BLaER1 (cell line): ENCODE results near the gene DHDH.

Experiments used
- H3K27ac ChIP-seq: shearing (Covaris generic); formaldehyde crosslinking; 2 replicates; pipeline ENCODE4 v1.8.1; 2022
- H3K27me3 ChIP-seq: shearing (Covaris generic); formaldehyde crosslinking; 2 replicates; pipeline ENCODE4 v1.8.1; 2022
- H3K36me3 ChIP-seq: shearing (Covaris generic); formaldehyde crosslinking; 2 replicates; pipeline ENCODE4 v1.8.1; 2022
- H3K4me1 ChIP-seq: shearing (Covaris generic); formaldehyde crosslinking; 2 replicates; pipeline ENCODE4 v1.8.1; 2022
- H3K4me2 ChIP-seq: shearing (Covaris generic); formaldehyde crosslinking; 2 replicates; pipeline ENCODE4 v1.8.1; 2022
- H3K4me3 ChIP-seq: shearing (Covaris generic); formaldehyde crosslinking; 2 replicates; pipeline ENCODE4 v1.8.1; 2022
- H3K9ac ChIP-seq: shearing (Covaris generic); formaldehyde crosslinking; 2 replicates; pipeline ENCODE4 v1.8.1; 2022
- H3K9me3 ChIP-seq: shearing (Covaris generic); formaldehyde crosslinking; 2 replicates; pipeline ENCODE4 v1.8.1; 2022
- H4K20me1 ChIP-seq: shearing (Covaris generic); formaldehyde crosslinking; 2 replicates; pipeline ENCODE4 v1.8.1; 2022
- Cebpa-rat ChIP-seq: shearing (Covaris generic); IDR thresholded peaks from 2 replicates; pipeline ENCODE4 v1.8.1; 2022

DHDH gene

DNA sequence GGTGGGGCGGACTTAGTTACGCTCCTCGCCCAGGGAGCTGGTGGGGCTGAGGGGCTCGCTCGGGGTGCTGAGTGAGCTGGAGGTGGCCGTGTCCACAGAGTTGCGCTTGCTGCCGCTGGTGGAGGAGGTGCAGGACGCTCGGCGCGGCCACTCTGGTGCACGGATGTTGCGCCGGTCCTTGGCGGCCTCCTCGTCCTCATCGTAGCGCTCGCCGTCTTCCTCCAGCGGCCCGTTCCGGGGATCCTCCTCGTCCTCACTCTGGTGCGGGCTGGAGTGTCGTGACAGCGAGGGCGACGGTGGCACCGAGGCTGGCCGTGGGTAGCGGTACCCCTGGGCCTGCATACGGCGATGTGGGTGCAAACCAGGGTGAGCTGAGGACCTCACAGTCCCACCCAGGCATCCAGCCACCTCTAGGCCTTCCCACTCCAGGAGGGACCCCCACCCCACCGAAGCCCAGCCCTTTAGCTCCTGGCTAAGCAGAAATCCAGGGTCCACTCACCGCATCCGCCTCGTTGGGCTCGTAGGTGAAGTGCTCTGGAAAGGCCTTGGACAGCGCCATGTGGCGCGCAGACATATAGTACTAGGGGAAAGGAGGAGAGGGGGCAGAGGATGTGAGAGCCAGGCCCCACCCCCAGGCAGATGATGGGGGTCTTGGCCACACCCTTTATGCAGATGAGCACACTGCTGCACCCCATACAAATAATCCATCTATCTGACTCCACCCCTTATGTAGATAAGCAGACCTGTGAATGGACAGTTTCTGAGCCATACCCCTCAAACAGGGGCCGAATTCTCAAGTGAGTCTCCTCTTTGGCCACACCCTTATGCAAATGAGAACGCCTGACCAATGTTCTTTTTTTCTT is 36.0 kb downstream of the DHDH start:
- Histone ChIP-seq H3K9me3 (no peaks in the 10 kb centered on the region), H3K27me3 (no peaks in the 10 kb centered on the region), H3K4me2 (peak overlapping the region; percentile 49), H3K36me3 (peaks cover 78% of the 10 kb centered on the region), H3K4me3 (no peak overlapping the region), H3K9ac (no peak overlapping the region), H3K27ac (no peak overlapping the region), H3K4me1 (peaks cover 47% of the 10 kb centered on the region), H4K20me1 (peaks cover 34% of the 10 kb centered on the region)
- no peak for TF ChIP-seq Cebpa-rat

DNA sequence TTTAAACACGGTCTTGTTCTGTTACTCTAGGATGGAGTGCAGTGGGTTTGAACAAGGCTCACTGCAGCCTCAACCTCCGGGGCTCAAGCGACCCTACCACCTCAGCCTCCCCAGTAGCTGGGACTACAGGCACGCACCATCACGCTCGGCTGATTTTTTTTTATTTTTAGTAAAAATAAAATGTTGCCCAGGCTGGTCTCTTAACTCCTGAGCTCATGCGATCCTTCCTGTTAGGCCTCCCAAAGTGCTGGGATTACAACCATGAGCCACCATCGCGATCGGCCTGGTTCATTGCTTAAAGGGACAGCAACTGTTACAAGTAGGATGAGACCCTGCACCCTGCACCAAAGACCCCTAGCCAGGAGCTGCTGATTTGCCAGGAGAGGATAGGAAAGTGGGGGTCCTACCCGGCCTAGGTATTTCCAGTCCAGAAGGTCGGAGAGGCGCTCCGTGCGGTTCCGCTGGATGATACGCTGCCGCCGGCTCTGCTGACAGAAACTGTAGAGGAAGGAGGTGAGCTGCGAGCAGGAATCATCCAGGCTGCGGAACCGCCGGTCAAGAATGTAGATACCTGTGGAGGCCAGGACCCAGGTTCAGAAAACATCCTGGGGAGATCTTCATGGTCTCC is 36.8 kb downstream of the DHDH start:
- Histone ChIP-seq H3K4me2 (peak overlapping the region; percentile 49), H4K20me1 (peaks cover 34% of the 10 kb centered on the region), H3K9me3 (no peaks in the 10 kb centered on the region), H3K27me3 (no peaks in the 10 kb centered on the region), H3K4me1 (peaks cover 44% of the 10 kb centered on the region), H3K27ac (no peak overlapping the region), H3K9ac (no peak overlapping the region), H3K4me3 (no peak overlapping the region), H3K36me3 (peaks cover 86% of the 10 kb centered on the region)
- TF ChIP-seq Cebpa-rat, result no peak

DNA sequence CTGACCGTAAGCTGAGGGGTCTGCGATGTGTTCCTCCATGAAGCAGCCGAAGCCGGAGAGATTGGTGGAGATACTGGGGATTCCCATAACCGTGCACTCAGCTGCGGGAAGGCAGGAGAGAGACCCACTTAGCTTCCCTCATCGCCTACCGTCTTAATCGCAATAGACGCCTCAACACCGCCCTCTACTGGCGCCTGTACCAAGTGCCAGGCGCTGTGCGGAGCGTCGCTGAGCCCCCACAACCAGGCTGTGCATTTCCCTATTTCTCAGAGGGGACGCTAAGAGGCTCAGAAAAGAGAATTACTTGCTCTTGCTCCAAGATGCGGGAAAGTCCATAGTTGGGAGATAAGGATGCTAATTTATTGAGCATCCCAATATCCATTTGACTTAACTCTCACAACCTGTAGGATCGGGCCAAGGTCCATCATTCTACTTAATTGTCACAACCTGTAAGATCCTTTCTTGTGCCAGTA is 37.5 kb downstream of the DHDH start:
- Histone ChIP-seq H3K9ac (no peak overlapping the region), H3K9me3 (no peaks in the 10 kb centered on the region), H3K4me3 (no peak overlapping the region), H3K4me2 (peak overlapping the region; percentile 49), H3K27ac (no peak overlapping the region), H3K36me3 (peaks cover 87% of the 10 kb centered on the region), H3K27me3 (no peaks in the 10 kb centered on the region), H3K4me1 (peaks cover 48% of the 10 kb centered on the region), H4K20me1 (peaks cover 26% of the 10 kb centered on the region)
- TF ChIP-seq Cebpa-rat, result no peak

DNA sequence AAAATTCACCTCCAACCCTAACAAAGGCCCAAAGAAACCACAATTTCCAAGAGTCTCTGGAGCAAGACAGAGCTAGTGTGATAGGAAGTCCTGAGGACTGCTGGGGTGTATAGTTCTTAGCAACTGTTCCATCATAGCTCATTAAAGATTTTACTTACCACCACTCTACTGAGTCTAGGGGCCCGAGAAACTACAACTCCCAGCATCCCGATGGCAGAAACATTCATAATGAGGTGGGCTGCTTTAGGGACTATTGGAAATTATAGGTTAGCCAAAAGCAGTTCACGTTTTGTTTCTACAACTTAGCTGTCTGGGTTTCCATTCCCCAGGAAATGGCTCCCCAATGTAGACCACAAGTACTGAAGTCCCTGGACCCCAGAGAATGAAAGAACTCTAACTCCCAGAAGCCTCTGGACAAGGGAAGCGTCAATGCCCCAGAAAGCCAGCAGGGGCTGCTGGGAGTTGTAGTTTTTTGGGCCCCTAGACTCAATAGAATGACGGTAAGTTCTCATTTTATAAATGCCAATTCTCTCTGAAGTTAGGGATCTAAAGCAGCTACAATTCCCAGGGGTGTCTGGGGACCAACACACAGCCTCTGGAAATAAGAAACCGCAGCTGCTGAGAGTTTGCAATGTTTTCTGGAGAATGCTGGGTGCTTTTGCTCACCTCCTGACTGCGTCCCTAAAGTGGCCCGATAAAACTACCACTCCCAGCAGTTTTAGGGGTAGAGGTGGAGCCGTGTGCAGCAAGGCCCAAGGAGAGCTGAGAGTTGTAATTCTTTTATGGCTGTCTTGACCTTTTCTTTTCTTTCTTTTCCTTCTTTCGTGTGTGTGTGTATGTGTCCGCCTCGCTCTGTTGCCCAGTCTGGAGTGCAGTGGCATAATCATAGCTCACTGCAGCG is 42.7 kb downstream of the DHDH start:
- no peaks in the 10 kb centered on the region for H4K20me1 ChIP-seq
- H3K4me2 ChIP-seq, result peak overlapping the region; percentile 37
- H3K9ac ChIP-seq, result no peak overlapping the region
- H3K27me3 ChIP-seq, result no peaks in the 10 kb centered on the region
- peaks cover 54% of the 10 kb centered on the region for H3K4me1 ChIP-seq
- TF ChIP-seq Cebpa-rat, result no peak
- H3K9me3 ChIP-seq, result no peaks in the 10 kb centered on the region
- H3K4me3 ChIP-seq, result no peak overlapping the region
- peaks cover 74% of the 10 kb centered on the region for H3K36me3 ChIP-seq
- 0 out of 2 replicates have a peak overlapping the region, but pooled peaks have one; percentile 18 for H3K27ac ChIP-seq

DNA sequence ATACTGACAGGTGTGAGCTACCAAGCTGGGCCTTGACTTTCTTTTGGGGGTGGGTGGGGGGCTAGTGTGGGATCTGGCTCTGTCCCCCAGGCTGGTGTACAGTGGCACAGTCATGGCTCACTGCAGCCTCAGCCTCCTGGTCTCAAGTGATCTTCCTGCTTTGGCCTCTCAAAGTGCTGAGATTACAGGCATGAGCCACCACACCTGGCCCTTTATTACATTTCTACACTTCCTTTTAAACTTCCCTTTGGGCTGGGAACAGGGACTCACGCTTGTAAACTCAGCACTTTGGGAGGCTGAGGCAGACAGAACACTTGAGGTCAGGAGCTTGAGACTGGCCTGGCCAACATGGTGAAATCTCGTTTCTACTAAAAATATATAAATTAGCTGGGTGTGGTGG is 43.6 kb downstream of the DHDH start:
- TF ChIP-seq Cebpa-rat, result no peak

DNA sequence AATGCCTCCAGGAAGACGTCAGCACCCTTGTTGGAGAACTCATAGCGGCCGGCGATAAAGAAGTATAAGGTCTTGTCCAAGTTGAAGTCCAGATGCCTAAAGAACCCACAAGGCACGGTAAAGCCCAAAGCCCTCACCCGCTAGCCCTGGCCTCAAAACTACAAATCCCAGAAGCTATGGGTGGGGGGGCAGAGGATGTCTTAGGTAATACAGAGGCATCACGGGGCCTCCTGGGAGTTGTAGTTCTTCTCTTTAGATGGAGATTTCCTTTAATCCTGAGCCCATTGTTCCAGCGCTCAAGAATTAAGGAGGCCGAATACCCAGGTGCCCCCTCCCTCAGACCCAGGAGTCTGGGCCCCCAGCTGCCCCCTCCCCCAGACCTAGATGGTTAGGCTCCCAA is 48.8 kb downstream of the DHDH start:
- Histone ChIP-seq H3K27ac (no peak overlapping the region), H3K36me3 (peaks cover 85% of the 10 kb centered on the region), H3K9me3 (no peaks in the 10 kb centered on the region), H3K4me3 (no peak overlapping the region), H3K4me2 (no peak overlapping the region), H3K9ac (no peak overlapping the region), H3K4me1 (peaks cover 36% of the 10 kb centered on the region), H4K20me1 (no peaks in the 10 kb centered on the region), H3K27me3 (no peaks in the 10 kb centered on the region)
- TF ChIP-seq Cebpa-rat, result no peak

More for the DNA sequence above, 43.6 kb downstream of the DHDH start:
- H3K4me3 ChIP-seq, result no peak overlapping the region
- H3K4me1 ChIP-seq, result peaks cover 54% of the 10 kb centered on the region
- H3K9me3 ChIP-seq, result no peaks in the 10 kb centered on the region
- peaks cover 76% of the 10 kb centered on the region for H3K36me3 ChIP-seq
- H4K20me1 ChIP-seq, result no peaks in the 10 kb centered on the region
- no peaks in the 10 kb centered on the region for H3K27me3 ChIP-seq
- 0 out of 2 replicates have a peak overlapping the region, but pooled peaks have one; percentile 18 for H3K27ac ChIP-seq
- no peak overlapping the region for H3K9ac ChIP-seq
- H3K4me2 ChIP-seq, result peak overlapping the region; percentile 37; the same call in 1 of the 2 replicates

DNA sequence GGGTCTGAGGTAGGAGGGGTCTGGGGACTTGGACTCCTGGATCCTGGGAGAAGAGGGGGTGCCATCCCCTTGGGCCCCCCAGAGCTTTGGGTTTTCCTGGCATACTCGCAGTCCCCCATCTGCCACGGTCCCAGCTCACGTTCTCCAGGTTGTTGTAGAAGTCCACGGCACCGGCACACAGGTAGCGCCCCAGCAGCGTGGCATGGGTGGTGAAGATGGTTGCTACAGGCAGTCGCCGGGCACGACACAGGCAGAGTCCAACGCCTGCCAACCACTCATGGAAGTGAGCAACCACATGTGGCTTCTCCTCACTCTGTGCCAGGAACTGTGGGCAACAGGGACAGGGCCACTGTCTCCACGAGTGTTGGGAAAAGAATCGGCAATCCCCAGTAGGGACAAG is 52.2 kb downstream of the DHDH start:
- Histone ChIP-seq H3K27me3 (no peaks in the 10 kb centered on the region), H3K36me3 (peaks cover 88% of the 10 kb centered on the region), H3K9ac (no peak overlapping the region), H3K4me1 (peaks cover 30% of the 10 kb centered on the region), H3K4me3 (no peak overlapping the region), H4K20me1 (no peaks in the 10 kb centered on the region), H3K27ac (no peak overlapping the region), H3K4me2 (no peak overlapping the region), H3K9me3 (no peaks in the 10 kb centered on the region)
- no peak for TF ChIP-seq Cebpa-rat

DNA sequence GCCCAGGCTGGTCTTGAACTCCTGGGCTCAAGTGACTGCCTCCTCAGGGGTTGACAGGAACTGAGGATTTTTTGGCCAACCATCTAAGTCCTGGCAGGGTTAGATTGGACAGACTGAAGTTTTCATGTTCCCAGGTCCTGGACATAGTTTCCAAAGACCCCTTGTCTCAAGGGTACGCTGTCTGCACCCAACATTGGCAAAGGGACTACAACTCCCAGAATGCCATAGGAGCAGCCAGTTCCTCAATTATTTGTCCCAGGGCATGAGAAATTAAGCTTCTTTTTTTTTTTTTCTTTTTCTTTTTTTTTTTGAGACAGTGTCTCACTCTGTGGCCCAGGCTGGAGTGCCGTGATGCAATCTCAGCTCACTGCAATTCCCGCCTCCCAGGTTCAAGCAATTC is 52.7 kb downstream of the DHDH start:
- no peaks in the 10 kb centered on the region for H3K27me3 ChIP-seq
- H3K36me3 ChIP-seq, result peaks cover 88% of the 10 kb centered on the region
- H3K27ac ChIP-seq, result no peak overlapping the region
- no peak overlapping the region for H3K4me3 ChIP-seq
- no peaks in the 10 kb centered on the region for H3K9me3 ChIP-seq
- TF ChIP-seq Cebpa-rat, result no peak
- peaks cover 33% of the 10 kb centered on the region for H3K4me1 ChIP-seq
- no peak overlapping the region for H3K4me2 ChIP-seq
- H3K9ac ChIP-seq, result no peak overlapping the region
- no peaks in the 10 kb centered on the region for H4K20me1 ChIP-seq

DNA sequence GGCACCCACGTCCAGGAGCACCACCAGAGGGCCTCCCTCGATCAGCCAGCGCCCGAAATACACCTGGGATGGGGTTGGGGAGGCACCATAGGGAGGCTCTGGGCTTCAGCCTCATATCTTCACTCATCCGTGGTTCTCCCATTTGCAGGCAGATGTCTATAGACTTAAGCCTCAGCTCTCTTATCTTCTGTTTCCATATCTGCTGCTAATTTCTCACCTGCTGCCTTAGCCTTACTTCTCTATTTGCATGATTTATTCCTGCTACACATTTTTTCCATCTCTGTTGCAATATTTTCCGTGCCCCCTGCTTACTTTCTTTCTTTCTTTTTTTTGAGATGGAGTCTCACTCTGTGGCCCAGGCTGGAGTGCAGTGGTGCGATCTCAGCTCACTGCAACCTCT is 53.8 kb downstream of the DHDH start:
- Histone ChIP-seq H3K27me3 (no peaks in the 10 kb centered on the region), H3K36me3 (peaks cover 77% of the 10 kb centered on the region), H3K9ac (no peak overlapping the region), H3K4me3 (no peak overlapping the region), H3K4me2 (no peak overlapping the region), H3K4me1 (peaks cover 43% of the 10 kb centered on the region), H4K20me1 (peaks cover 8% of the 10 kb centered on the region), H3K27ac (no peak overlapping the region), H3K9me3 (no peaks in the 10 kb centered on the region)
- no peak for TF ChIP-seq Cebpa-rat
